H1 (cell line): ENCODE measurements around the gene TMEM40.

Experiments used
- ASH2L ChIP-seq: fragments of 200-600, 300-600 bp; sonication (generic); IDR thresholded peaks from one replicate; pipeline ENCODE4 v1.7.1; 2017; ENCODE audit warnings: low read length
- FOSL1 ChIP-seq: IDR thresholded peaks from 2 replicates; pipeline ENCODE4 v1.6.1; 2011; ENCODE audit warnings: mild to moderate bottlenecking, low read depth, low read length, moderate library complexity; ENCODE audit not compliant: insufficient read depth
- GTF2F1 ChIP-seq: IDR thresholded peaks from 2 replicates; pipeline ENCODE4 v1.6.1; 2012; ENCODE audit warnings: low read depth, low read length, improper control_type of control experiment, borderline replicate concordance
- MAFK ChIP-seq: IDR thresholded peaks from 2 replicates; pipeline ENCODE4 v1.6.1; 2012; ENCODE audit warnings: low read depth, mild to moderate bottlenecking, improper control_type of control experiment, low read length
- RAD21 ChIP-seq, 2 experiments: IDR thresholded peaks in 1 of 2; conservative IDR thresholded peaks in 1 of 2; 2 replicates each; pipeline ENCODE4 v1.6.1; 2011; ENCODE audit warnings: low read depth in 2 of 2, low read length in 2 of 2, improper control_type of control experiment in 1 of 2, inconsistent platforms in 1 of 2, mild to moderate bottlenecking in 1 of 2, moderate library complexity in 1 of 2
- RXRA ChIP-seq: IDR thresholded peaks from 2 replicates; pipeline ENCODE4 v1.6.1; 2011; ENCODE audit warnings: low read depth, mild to moderate bottlenecking, low read length, moderate library complexity; ENCODE audit not compliant: insufficient read depth
- SIN3A ChIP-seq, 2 experiments: IDR thresholded peaks in 1 of 2; conservative IDR thresholded peaks in 1 of 2; 2 replicates each; pipeline ENCODE4 v1.6.1; 2011 to 2012; ENCODE audit warnings: low read length in 2 of 2, improper control_type of control experiment in 1 of 2, low read depth in 1 of 2, mild to moderate bottlenecking in 1 of 2
- SP2 ChIP-seq: IDR thresholded peaks from 2 replicates; pipeline ENCODE4 v1.6.1; 2012; ENCODE audit warnings: mild to moderate bottlenecking, low read length, inconsistent platforms
- USF2 ChIP-seq: IDR thresholded peaks from 2 replicates; pipeline ENCODE4 v1.6.1; 2011; ENCODE audit warnings: low read length, improper control_type of control experiment
- TF ChIP-seq, protein P1 (sequence below): IDR thresholded peaks from 2 replicates; pipeline ENCODE4 v1.6.1; 2012; ENCODE audit warnings: inconsistent platforms
- TF ChIP-seq, protein P2 (sequence below), 3 experiments: IDR thresholded peaks; 1 replicate in 2 of 3; 2 replicates in 1 of 3; pipeline versions ENCODE4 v1.5.1 to v1.6.1; 2011; ENCODE audit warnings: low read length in 3 of 3, mild to moderate bottlenecking in 3 of 3, inconsistent platforms in 2 of 3, low read depth in 1 of 3, moderate library complexity in 1 of 3; ENCODE audit not compliant: insufficient read depth in 1 of 3; ENCODE audit errors: control extremely low read depth in 1 of 3

DNA sequence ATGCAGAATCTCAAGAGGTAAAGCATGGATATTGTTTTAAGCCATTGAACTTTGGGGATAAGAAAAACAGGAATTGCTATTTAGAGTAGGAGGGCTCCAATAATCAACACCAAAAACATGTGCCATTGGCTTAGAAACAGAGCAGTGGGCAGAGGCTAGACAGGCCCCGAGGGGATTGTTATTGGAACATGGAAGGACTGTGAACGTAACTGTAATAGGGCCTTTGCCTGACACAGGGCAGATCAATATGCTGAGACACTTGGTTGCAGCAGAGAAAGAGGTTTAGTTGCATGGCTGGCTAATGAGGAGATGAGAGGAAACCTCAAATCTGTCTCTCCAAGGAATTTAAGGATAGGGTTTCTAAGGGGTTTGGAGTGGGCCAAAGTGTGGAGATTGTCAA is 58.3 kb downstream of the TMEM40 start:
- TF ChIP-seq ASH2L (no peak), RXRA (no peak), RAD21 (IDR thresholded peaks at IDR 0.05 in 1 of 2, conservative IDR thresholded peaks at IDR 0.05 in 1 of 2; ENCODE audit: low read depth in 2 of 2, low read length in 2 of 2) (no peak), GTF2F1 (no peak), MAFK (no peak), FOSL1 (no peak), SIN3A (conservative IDR thresholded peaks at IDR 0.05 in 1 of 2, IDR thresholded peaks at IDR 0.05 in 1 of 2; ENCODE audit: low read depth in 1 of 2, low read length in 2 of 2) (no peak), USF2 (no peak), SP2 (no peak)
- TF ChIP-seq, protein P1, sequence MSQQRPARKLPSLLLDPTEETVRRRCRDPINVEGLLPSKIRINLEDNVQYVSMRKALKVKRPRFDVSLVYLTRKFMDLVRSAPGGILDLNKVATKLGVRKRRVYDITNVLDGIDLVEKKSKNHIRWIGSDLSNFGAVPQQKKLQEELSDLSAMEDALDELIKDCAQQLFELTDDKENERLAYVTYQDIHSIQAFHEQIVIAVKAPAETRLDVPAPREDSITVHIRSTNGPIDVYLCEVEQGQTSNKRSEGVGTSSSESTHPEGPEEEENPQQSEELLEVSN: no peak
- TF ChIP-seq, protein P2, sequence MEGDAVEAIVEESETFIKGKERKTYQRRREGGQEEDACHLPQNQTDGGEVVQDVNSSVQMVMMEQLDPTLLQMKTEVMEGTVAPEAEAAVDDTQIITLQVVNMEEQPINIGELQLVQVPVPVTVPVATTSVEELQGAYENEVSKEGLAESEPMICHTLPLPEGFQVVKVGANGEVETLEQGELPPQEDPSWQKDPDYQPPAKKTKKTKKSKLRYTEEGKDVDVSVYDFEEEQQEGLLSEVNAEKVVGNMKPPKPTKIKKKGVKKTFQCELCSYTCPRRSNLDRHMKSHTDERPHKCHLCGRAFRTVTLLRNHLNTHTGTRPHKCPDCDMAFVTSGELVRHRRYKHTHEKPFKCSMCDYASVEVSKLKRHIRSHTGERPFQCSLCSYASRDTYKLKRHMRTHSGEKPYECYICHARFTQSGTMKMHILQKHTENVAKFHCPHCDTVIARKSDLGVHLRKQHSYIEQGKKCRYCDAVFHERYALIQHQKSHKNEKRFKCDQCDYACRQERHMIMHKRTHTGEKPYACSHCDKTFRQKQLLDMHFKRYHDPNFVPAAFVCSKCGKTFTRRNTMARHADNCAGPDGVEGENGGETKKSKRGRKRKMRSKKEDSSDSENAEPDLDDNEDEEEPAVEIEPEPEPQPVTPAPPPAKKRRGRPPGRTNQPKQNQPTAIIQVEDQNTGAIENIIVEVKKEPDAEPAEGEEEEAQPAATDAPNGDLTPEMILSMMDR (IDR thresholded peaks at IDR 0.05; ENCODE audit: control extremely low read depth in 1 of 3, insufficient read depth in 1 of 3, low read depth in 1 of 3, low read length in 3 of 3): no peak
